KOPT-K1 (cell line): ENCODE data around the gene ZIM2.

Experiments
- H3K27ac ChIP-seq: fragments of 200-600 bp; sonication (generic); 2 replicates; pipeline ENCODE4 v1.5.1; 2016; ENCODE audit warnings: antibody characterized with exemption, mild to moderate bottlenecking, low read depth, low read length; ENCODE audit not compliant: poor library complexity, severe bottlenecking
- H3K36me3 ChIP-seq: fragments of 200-600 bp; sonication (generic); 2 replicates; pipeline ENCODE4 v1.5.1; 2017; ENCODE audit warnings: antibody characterized with exemption, mild to moderate bottlenecking, low read length, moderate library complexity; ENCODE audit not compliant: insufficient read depth
- H3K9me3 ChIP-seq: fragments of 200-600 bp; sonication (generic); 2 replicates; pipeline ENCODE4 v1.5.1; 2017; ENCODE audit warnings: antibody characterized with exemption, low read length, mild to moderate bottlenecking; ENCODE audit not compliant: insufficient read depth, poor library complexity, severe bottlenecking

Gene ZIM2

GRCh38 chr19:56778351-56778750, 62.2 kb downstream of the ZIM2 start:
- no peaks in the 10 kb centered on the region for H3K36me3 ChIP-seq
- H3K9me3 ChIP-seq, result no peaks in the 10 kb centered on the region
- no peak overlapping the region for H3K27ac ChIP-seq

GRCh38 chr19:56769650-56770049, 70.9 kb downstream of the ZIM2 start:
- Histone ChIP-seq H3K9me3 (peaks cover 11% of the 10 kb centered on the region), H3K36me3 (no peaks in the 10 kb centered on the region), H3K27ac (no peak overlapping the region)

DNA sequence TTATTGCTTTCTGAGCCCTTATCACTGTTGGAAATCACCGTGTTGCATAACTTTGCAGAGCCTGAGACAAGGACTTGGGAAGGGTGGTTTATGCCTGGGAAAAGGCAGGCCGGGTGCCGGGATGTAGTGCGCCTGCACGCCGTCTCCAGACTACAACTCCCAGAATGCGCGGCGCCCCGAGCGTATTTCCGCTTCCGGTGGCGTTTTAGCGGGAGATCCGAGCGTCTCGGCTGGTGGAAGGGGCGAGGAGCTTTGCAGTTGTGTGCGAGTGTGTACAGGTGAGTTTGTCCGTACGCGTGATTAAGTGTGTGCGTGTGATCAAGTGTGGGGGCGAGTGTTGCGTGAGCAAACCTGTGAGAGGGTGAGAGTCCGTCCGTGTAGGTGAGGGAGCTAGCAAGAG, 75.4 kb downstream of the ZIM2 start:
- Histone ChIP-seq H3K9me3 (peaks cover 13% of the 10 kb centered on the region), H3K27ac (no peak overlapping the region), H3K36me3 (no peaks in the 10 kb centered on the region)

GRCh38 chr19:56764196-56764695, 76.3 kb downstream of the ZIM2 start:
- peaks cover 13% of the 10 kb centered on the region for H3K9me3 ChIP-seq

GRCh38 chr19:56760842-56761241, 79.7 kb downstream of the ZIM2 start:
- peaks cover 13% of the 10 kb centered on the region for H3K9me3 ChIP-seq
- H3K27ac ChIP-seq, result no peak overlapping the region
- no peaks in the 10 kb centered on the region for H3K36me3 ChIP-seq

More at GRCh38 chr19:56764196-56764695, 76.3 kb downstream of the ZIM2 start:
- H3K27ac ChIP-seq, result no peak overlapping the region
- no peaks in the 10 kb centered on the region for H3K36me3 ChIP-seq

DNA sequence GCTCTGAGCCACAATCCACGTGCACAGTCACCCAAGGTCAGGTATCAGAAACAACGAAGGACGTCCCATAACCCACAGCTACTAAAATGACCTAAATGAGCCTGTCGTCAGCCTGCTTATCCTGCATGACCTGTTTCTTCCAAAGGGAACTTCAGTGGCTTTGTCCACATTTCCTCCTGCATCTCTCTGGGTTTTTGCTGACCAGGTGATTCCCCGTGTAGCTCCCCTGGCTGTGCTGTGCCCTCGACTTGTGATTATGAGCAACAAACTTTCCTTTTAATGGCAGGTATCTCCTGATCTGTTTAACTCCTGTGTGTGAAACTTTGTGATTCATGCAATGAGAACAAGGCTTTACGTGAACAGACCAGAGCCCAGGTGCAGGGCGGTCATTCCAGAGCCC, 81.0 kb downstream of the ZIM2 start:
- Histone ChIP-seq H3K9me3 (peaks cover 1% of the 10 kb centered on the region), H3K27ac (no peak overlapping the region), H3K36me3 (no peaks in the 10 kb centered on the region)

- no peaks in the 10 kb centered on the region for H3K36me3 ChIP-seq
- H3K27ac ChIP-seq, result no peak overlapping the region
- H3K9me3 ChIP-seq, result no peaks in the 10 kb centered on the region
These were observed 89.4 kb downstream of the ZIM2 start for GRCh38 chr19:56751078-56751489.

GRCh38 chr19:56750658-56751057, 89.9 kb downstream of the ZIM2 start:
- Histone ChIP-seq H3K36me3 (no peaks in the 10 kb centered on the region), H3K27ac (no peak overlapping the region), H3K9me3 (no peaks in the 10 kb centered on the region)

- H3K36me3 ChIP-seq, result no peaks in the 10 kb centered on the region
- no peak overlapping the region for H3K27ac ChIP-seq
- H3K9me3 ChIP-seq, result peaks cover 6% of the 10 kb centered on the region
These were observed 92.1 kb downstream of the ZIM2 start for GRCh38 chr19:56748378-56748777.

DNA sequence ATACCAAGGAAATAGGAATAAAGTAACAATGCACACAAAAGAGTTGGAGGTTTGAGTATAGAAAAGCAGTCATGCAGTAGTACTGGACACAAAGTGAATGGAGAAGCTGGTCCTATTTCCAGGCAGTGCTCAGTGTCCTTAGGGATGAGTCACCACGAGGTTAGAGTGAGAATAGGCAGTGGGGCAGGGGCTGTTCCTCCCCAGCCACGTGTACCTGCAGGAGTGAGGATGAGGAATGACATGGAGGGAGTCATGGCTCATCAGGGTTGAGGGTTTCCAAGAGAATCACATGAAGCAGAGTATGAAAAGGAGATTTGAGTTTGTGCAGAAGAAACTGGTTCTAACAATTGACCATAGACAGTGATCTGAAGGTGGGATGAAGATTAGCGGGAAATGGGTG, 94.2 kb downstream of the ZIM2 start:
- Histone ChIP-seq H3K36me3 (no peaks in the 10 kb centered on the region), H3K27ac (no peak overlapping the region), H3K9me3 (peaks cover 14% of the 10 kb centered on the region)

DNA sequence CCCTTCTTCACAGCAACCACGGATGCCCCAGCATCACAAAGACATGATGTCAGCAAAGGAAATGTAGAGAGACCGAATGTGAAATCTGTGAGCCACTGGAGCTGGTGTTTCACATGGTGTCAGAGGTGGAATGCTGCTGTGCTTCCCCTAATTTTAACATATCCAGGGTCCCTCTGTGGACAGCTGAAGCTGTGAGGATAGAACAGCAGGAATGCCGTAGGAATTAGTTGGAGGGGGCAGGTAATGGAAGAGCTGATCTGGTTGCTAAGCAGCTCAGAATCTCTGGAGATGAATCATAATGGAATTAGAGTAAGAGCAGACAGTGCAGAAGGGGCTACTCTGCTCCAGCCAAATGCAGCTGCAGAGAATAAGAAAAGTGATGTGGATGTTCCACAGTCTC, 100.0 kb downstream of the ZIM2 start:
- peaks cover 14% of the 10 kb centered on the region for H3K9me3 ChIP-seq
- H3K27ac ChIP-seq, result no peak overlapping the region
- H3K36me3 ChIP-seq, result no peaks in the 10 kb centered on the region

DNA sequence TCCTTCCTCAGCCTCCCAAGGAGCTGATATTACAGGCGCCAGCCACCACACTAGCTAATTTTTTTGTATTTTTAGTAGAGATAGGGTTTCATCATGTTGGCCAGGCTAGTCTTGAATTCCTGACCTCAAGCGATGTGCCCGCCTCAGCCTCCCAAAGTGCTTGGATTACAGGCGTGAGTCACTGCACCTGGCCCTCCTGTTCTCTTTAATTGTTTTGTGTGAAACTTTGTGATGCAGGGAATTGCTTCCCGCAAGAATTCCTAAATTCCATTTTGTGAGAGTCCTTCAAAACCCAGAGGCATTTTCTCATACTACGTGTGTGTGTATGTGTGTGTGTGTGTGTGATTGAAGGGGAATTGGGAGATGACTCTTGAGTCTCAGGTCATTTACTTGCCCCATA, 104.0 kb downstream of the ZIM2 start:
- Histone ChIP-seq H3K27ac (no peak overlapping the region), H3K9me3 (no peaks in the 10 kb centered on the region), H3K36me3 (no peaks in the 10 kb centered on the region)

GRCh38 chr19:56732976-56733375, 107.5 kb downstream of the ZIM2 start:
- Histone ChIP-seq H3K36me3 (no peaks in the 10 kb centered on the region), H3K27ac (no peak overlapping the region), H3K9me3 (no peaks in the 10 kb centered on the region)

GRCh38 chr19:56727677-56728076, 112.8 kb downstream of the ZIM2 start:
- Histone ChIP-seq H3K27ac (no peak overlapping the region), H3K9me3 (no peaks in the 10 kb centered on the region), H3K36me3 (no peaks in the 10 kb centered on the region)

DNA sequence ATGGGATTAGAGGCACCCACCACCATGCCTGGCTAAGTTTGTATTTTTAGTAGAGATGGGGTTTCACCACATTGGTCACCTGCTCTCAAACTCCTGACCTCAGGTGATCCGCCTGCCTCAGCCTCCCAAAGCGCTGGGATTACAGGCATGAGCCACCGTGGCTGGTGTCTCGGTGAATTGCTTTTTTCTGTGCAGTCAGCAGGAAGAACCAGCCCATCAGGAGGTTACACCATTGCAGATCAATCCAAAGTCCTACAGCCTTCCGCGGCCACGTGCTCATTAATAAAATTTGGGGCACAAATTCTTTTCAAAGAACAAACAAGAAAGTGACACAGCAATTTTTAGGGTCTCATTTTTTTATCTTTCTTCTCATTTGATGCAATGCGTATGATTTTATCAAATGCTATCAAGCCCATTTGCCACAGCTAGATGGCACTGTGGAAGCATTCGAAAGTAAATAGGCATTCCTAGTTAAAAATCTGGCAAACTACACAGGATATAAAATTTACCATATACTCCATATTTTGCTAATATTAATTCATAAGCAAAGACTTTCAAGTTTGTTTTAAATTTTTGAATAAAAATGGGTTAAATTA, 114.6 kb downstream of the ZIM2 start:
- H3K9me3 ChIP-seq, result no peaks in the 10 kb centered on the region
- H3K27ac ChIP-seq, result no peak overlapping the region
- no peaks in the 10 kb centered on the region for H3K36me3 ChIP-seq
